ENCODE results near the gene CLCN6.

CLCN6 gene

DNA sequence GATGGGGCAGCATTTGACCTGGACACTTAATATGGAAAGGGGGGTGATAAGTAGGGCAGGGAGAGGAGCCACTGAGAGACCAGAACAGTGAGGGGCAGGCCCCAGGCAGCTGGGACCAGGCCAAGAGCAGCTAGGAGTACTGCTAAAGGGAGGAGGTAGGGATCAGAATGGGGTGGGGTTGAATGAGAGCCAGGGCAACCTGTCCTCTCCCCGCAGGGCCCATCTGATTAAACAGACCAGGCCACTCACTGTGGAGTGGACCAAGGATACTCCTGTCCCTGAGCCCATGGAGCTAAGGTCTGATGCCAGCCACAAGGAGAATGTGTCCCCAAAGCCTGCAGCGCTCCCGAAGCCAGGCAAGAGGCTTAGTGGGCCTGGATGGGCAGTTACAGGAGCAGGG is 41.9 kb upstream of the CLCN6 start:
- H3K36me3 ChIP-seq: no peaks in the 10 kb centered on the region
- no peak for DNase-seq
- no peaks in the 10 kb centered on the region for H3K9me3 ChIP-seq
- intact Hi-C loops (cut with DNase I; ENCODE audit: low total_unique reads): no loop called here
- no peaks in the 10 kb centered on the region for H3K4me1 ChIP-seq
- H3K4me3 ChIP-seq: no peak overlapping the region
- H3K27ac ChIP-seq: no peak overlapping the region
- peaks cover 0 to 44% of the 10 kb centered on the region in 2 donors for H3K27me3 ChIP-seq
- no peak for TF ChIP-seq CTCF (IDR thresholded peaks at IDR 0.05)

DNA sequence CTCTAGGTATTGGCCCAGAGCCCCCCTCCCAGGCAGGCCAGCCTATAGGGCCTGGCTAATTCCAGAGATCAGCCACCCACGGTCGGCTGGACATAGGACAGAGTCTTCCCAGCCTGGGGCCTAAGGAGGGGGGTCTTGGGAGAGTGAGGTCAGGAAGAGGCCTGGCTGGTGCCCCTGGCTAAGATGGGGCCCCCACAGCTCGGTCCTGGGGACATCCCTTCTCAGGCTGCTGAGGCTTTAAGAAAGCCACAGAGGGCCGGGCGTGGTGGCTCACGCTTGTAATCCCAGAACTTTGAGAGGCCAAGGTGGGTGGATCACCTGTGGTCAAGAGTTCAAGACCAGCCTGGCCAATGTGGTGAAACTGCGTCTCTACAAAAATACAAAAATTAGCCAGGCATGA is 41.5 kb upstream of the CLCN6 start:
- intact Hi-C loops (cut with DNase I; ENCODE audit: low total_unique reads): no loop called here

GRCh38 chr1:11765661-11766428 is 40.1 kb upstream of the CLCN6 start:
- no peak for TF ChIP-seq CTCF (IDR thresholded peaks at IDR 0.05)
- no peak for DNase-seq
- intact Hi-C loops (cut with DNase I; ENCODE audit: low total_unique reads): no loop called here
- H3K4me3 ChIP-seq: no peak overlapping the region
- H3K4me1 ChIP-seq: no peaks in the 10 kb centered on the region
- H3K36me3 ChIP-seq: no peaks in the 10 kb centered on the region
- no peaks in the 10 kb centered on the region for H3K9me3 ChIP-seq
- no peak overlapping the region for H3K27ac ChIP-seq
- peaks cover 0 to 39% of the 10 kb centered on the region in 2 donors for H3K27me3 ChIP-seq

More for the DNA sequence above, 41.5 kb upstream of the CLCN6 start:
- Histone ChIP-seq H3K36me3 (no peaks in the 10 kb centered on the region), H3K9me3 (no peaks in the 10 kb centered on the region), H3K27me3 (peaks cover 0 to 44% of the 10 kb centered on the region in 2 donors), H3K27ac (no peak overlapping the region), H3K4me3 (no peak overlapping the region), H3K4me1 (no peaks in the 10 kb centered on the region)
- no peak for TF ChIP-seq CTCF (IDR thresholded peaks at IDR 0.05)
- no peak for DNase-seq

- H3K4me3 ChIP-seq: no peak overlapping the region
- intact Hi-C loops (cut with DNase I; ENCODE audit: low total_unique reads): no loop called here
- no peaks in the 10 kb centered on the region for H3K36me3 ChIP-seq
- no peak for DNase-seq
- no peak overlapping the region for H3K27ac ChIP-seq
- H3K9me3 ChIP-seq: no peaks in the 10 kb centered on the region
- no peaks in the 10 kb centered on the region for H3K4me1 ChIP-seq
- peaks cover 0 to 37% of the 10 kb centered on the region in 2 donors for H3K27me3 ChIP-seq
- TF ChIP-seq CTCF (IDR thresholded peaks at IDR 0.05): no peak
Measured at GRCh38 chr1:11766429-11766776, 39.6 kb upstream of the CLCN6 start.

DNA sequence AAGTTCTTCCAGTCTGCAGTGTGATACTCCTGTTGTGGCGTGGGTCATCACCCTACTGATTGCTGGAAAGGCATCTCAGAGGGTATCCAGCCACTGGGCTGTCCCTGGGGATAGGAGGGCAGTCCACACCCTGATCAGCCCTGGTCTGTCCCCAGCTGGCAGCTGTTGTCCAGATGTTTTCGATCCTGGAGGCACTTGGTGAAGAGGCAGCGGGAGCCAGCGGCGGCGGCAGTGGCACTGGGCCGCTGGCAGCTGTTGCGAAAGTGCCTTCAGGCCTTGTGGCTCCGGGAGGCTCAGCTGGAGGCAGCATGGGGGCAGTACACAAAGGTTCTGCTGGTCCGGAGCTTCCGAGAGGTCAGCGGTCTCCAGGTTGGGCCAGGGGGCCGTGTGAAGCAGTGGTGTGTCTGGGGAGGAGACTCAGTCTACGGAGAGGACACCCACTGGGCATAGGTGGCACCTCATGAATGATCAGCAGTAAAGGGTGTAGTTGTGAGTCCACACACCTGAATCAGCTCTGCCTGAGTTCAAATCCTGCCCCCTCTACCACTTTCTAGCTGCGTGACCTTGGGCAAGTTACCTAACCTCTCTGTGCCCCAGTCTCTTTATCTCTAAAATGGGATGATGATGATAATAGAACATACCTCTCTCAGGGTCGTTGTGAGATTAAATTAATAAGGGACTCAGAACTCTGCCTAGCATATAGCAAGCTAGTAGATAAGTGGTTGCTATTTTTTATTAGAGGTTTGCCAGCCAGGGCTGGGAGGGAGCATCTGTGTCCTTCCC is 37.9 kb upstream of the CLCN6 start:
- intact Hi-C loops (cut with DNase I; ENCODE audit: low total_unique reads): no loop called here

More for the DNA sequence above, 37.9 kb upstream of the CLCN6 start:
- H3K27ac ChIP-seq: no peak overlapping the region
- TF ChIP-seq CTCF (IDR thresholded peaks at IDR 0.05): no peak
- no peaks in the 10 kb centered on the region for H3K36me3 ChIP-seq
- no peak for DNase-seq
- no peaks in the 10 kb centered on the region for H3K9me3 ChIP-seq
- H3K4me1 ChIP-seq: no peaks in the 10 kb centered on the region
- peaks cover 0 to 27% of the 10 kb centered on the region in 2 donors for H3K27me3 ChIP-seq
- no peak overlapping the region for H3K4me3 ChIP-seq
